ENCODE data around the gene FMO5. TPM values are rescaled to one million over a fixed set of nuclear protein-coding genes. Genes with fewer than 3 reads are reported as not detected.

FMO5 gene
- total RNA-seq, 2 donors from 2014 or later = 0.86 to 1.1 TPM

GRCh38 chr1:147223740-147224615 is 1.2 kb downstream of the FMO5 start:
- TF ChIP-seq CTCF (IDR thresholded peaks at IDR 0.05) = no peak
- no peaks in the 10 kb centered on the region for H3K9me3 ChIP-seq
- H3K4me3 ChIP-seq = no peak overlapping the region

GRCh38 chr1:147218606-147219005 is 6.5 kb downstream of the FMO5 start:
- H3K4me1 ChIP-seq = peaks cover 0 to 6% of the 10 kb centered on the region in 2 donors
- TF ChIP-seq CTCF (IDR thresholded peaks at IDR 0.05) = no peak
- DNase-seq (ENCODE audit: low spot score) = no peak
- no peaks in the 10 kb centered on the region for H3K27me3 ChIP-seq
- no peak overlapping the region for H3K27ac ChIP-seq
- H3K36me3 ChIP-seq = no peaks in the 10 kb centered on the region
- no peaks in the 10 kb centered on the region for H3K9me3 ChIP-seq
- no peak overlapping the region for H3K4me3 ChIP-seq

More at GRCh38 chr1:147223740-147224615, 1.2 kb downstream of the FMO5 start:
- H3K27me3 ChIP-seq = no peaks in the 10 kb centered on the region
- no peak overlapping the region for H3K27ac ChIP-seq
- no peak for DNase-seq (ENCODE audit: low spot score)
- peaks cover 0 to 7% of the 10 kb centered on the region in 2 donors for H3K4me1 ChIP-seq
- no peaks in the 10 kb centered on the region for H3K36me3 ChIP-seq

GRCh38 chr1:147217141-147217540 is 8.0 kb downstream of the FMO5 start:
- TF ChIP-seq CTCF (IDR thresholded peaks at IDR 0.05) = no peak
- H3K4me3 ChIP-seq = no peak overlapping the region
- no peak for DNase-seq (ENCODE audit: low spot score)
- no peaks in the 10 kb centered on the region for H3K9me3 ChIP-seq
- no peaks in the 10 kb centered on the region for H3K27me3 ChIP-seq
- H3K27ac ChIP-seq = no peak overlapping the region
- H3K36me3 ChIP-seq = no peaks in the 10 kb centered on the region
- H3K4me1 ChIP-seq = peaks cover 0 to 6% of the 10 kb centered on the region in 2 donors

- Histone ChIP-seq H3K36me3 (no peaks in the 10 kb centered on the region), H3K4me3 (no peak overlapping the region), H3K27ac (no peak overlapping the region), H3K4me1 (peaks cover 0 to 6% of the 10 kb centered on the region in 2 donors), H3K27me3 (no peaks in the 10 kb centered on the region), H3K9me3 (no peaks in the 10 kb centered on the region)
- TF ChIP-seq CTCF (IDR thresholded peaks at IDR 0.05) = no peak
- no peak for DNase-seq (ENCODE audit: low spot score)
These were observed 9.0 kb downstream of the FMO5 start for GRCh38 chr1:147216124-147216523.

GRCh38 chr1:147215540-147215916 is 9.6 kb downstream of the FMO5 start:
- peaks cover 0 to 6% of the 10 kb centered on the region in 2 donors for H3K4me1 ChIP-seq
- DNase-seq (ENCODE audit: low spot score) = no peak
- no peaks in the 10 kb centered on the region for H3K36me3 ChIP-seq
- no peak for TF ChIP-seq CTCF (IDR thresholded peaks at IDR 0.05)
- no peaks in the 10 kb centered on the region for H3K9me3 ChIP-seq
- no peak overlapping the region for H3K27ac ChIP-seq
- no peak overlapping the region for H3K4me3 ChIP-seq
- no peaks in the 10 kb centered on the region for H3K27me3 ChIP-seq

Measured in right atrium auricular region (tissue), 2 donors.